ENCODE results near the gene ZDHHC12.

ZDHHC12 gene

GRCh38 chr9:128690684-128691034 is 33.3 kb downstream of the ZDHHC12 start:
- Histone ChIP-seq H2BK12ac (ENCODE audit: low read length) (no peak overlapping the region), H2AFZ (ENCODE audit: insufficient read depth, low read length, poor library complexity) (no peak overlapping the region), H2BK5ac (ENCODE audit: low read depth, low read length, poor library complexity) (no peak overlapping the region), H3K4ac (ENCODE audit: low read depth, low read length) (peak overlapping the region; percentile 98), H3K9ac (ENCODE audit: low read length) (peak overlapping the region; percentile 94), H2AK5ac (ENCODE audit: low read length) (no peak overlapping the region), H3K4me2 (ENCODE audit: low read length) (peak overlapping the region; percentile 71), H3K27me3 (ENCODE audit: insufficient read depth, low read length) (no peaks in the 10 kb centered on the region), H3K4me3 (ENCODE audit: low read depth, low read length) (peak overlapping the region; percentile 97), H4K8ac (ENCODE audit: low read depth, low read length) (no peak overlapping the region), H3K27ac (ENCODE audit: low read depth, low read length) (no peak overlapping the region), H4K12ac (ENCODE audit: low read depth, low read length) (no peak overlapping the region), H3K23ac (ENCODE audit: low read length) (no peak overlapping the region), H3K79me1 (ENCODE audit: low read length) (peaks cover 14% of the 10 kb centered on the region), H4K91ac (ENCODE audit: low read depth, low read length) (no peak overlapping the region), H3K14ac (ENCODE audit: low read length) (peak overlapping the region; percentile 57), H3K4me1 (ENCODE audit: control insufficient read depth in 1 of 2, insufficient read depth in 2 of 2, low read length in 2 of 2) (peaks cover 2 to 3% of the 10 kb centered on the region in 2 experiments), H3K36me3 (ENCODE audit: control insufficient read depth in 1 of 2, insufficient read depth in 2 of 2, low read length in 2 of 2) (peaks cover 7 to 21% of the 10 kb centered on the region in 2 experiments), H2BK120ac (ENCODE audit: insufficient read depth, low read length, poor library complexity) (no peak overlapping the region), H3K9me3 (ENCODE audit: insufficient read depth, low read depth, low read length) (no peaks in the 10 kb centered on the region), H3K18ac (ENCODE audit: low read length) (no peak overlapping the region), H3K79me2 (ENCODE audit: control insufficient read depth, insufficient read depth, low read length, poor library complexity) (peaks cover 15% of the 10 kb centered on the region)
- no peak for DNase-seq
- no CpG with 5 or more reads among the region's 5 CpGs for WGBS (ENCODE audit: extremely low coverage, insufficient coverage, insufficient read length)

- peaks cover 7 to 21% of the 10 kb centered on the region in 2 experiments for H3K36me3 ChIP-seq (ENCODE audit: control insufficient read depth in 1 of 2, insufficient read depth in 2 of 2, low read length in 2 of 2)
- H4K8ac ChIP-seq (ENCODE audit: low read depth, low read length): peak overlapping the region; percentile 5
- peaks cover 6 to 7% of the 10 kb centered on the region in 2 experiments for H3K4me1 ChIP-seq (ENCODE audit: control insufficient read depth in 1 of 2, insufficient read depth in 2 of 2, low read length in 2 of 2)
- no peak overlapping the region for H4K12ac ChIP-seq (ENCODE audit: low read depth, low read length)
- H2BK12ac ChIP-seq (ENCODE audit: low read length): no peak overlapping the region
- H3K4me3 ChIP-seq (ENCODE audit: low read depth, low read length): peak overlapping the region; percentile 97
- peaks cover 14% of the 10 kb centered on the region for H3K79me1 ChIP-seq (ENCODE audit: low read length)
- H2AK5ac ChIP-seq (ENCODE audit: low read length): peak overlapping the region; percentile 86
- H3K18ac ChIP-seq (ENCODE audit: low read length): peak overlapping the region; percentile 49
- peak overlapping the region; percentile 42 for H2BK5ac ChIP-seq (ENCODE audit: low read depth, low read length, poor library complexity)
- H3K9me3 ChIP-seq (ENCODE audit: insufficient read depth, low read depth, low read length): no peaks in the 10 kb centered on the region
- H2AFZ ChIP-seq (ENCODE audit: insufficient read depth, low read length, poor library complexity): no peak overlapping the region
- H3K27me3 ChIP-seq (ENCODE audit: insufficient read depth, low read length): no peaks in the 10 kb centered on the region
- H4K91ac ChIP-seq (ENCODE audit: low read depth, low read length): peak overlapping the region; percentile 92
- H3K4me2 ChIP-seq (ENCODE audit: low read length): peak overlapping the region; percentile 71
- H3K27ac ChIP-seq (ENCODE audit: low read depth, low read length): peak overlapping the region; percentile 99
- no peak overlapping the region for H3K23ac ChIP-seq (ENCODE audit: low read length)
- peak overlapping the region; percentile 94 for H3K9ac ChIP-seq (ENCODE audit: low read length)
- peaks cover 18% of the 10 kb centered on the region for H3K79me2 ChIP-seq (ENCODE audit: control insufficient read depth, insufficient read depth, low read length, poor library complexity)
- peak overlapping the region; percentile 57 for H3K14ac ChIP-seq (ENCODE audit: low read length)
- peak overlapping the region; percentile 98 for H3K4ac ChIP-seq (ENCODE audit: low read depth, low read length)
- DNase-seq: peak in 1 of 2 donors; percentile 26
- H2BK120ac ChIP-seq (ENCODE audit: insufficient read depth, low read length, poor library complexity): peak overlapping the region; percentile 52
- no CpG with 5 or more reads among the region's 83 CpGs for WGBS (ENCODE audit: extremely low coverage, insufficient coverage, insufficient read length)
These were observed 33.9 kb downstream of the ZDHHC12 start for GRCh38 chr9:128689820-128690683.

GRCh38 chr9:128689293-128689774 is 34.6 kb downstream of the ZDHHC12 start:
- Histone ChIP-seq H2BK5ac (ENCODE audit: low read depth, low read length, poor library complexity) (peak overlapping the region; percentile 94), H3K4ac (ENCODE audit: low read depth, low read length) (peak overlapping the region; percentile 84), H4K91ac (ENCODE audit: low read depth, low read length) (peak overlapping the region; percentile 92), H3K79me2 (ENCODE audit: control insufficient read depth, insufficient read depth, low read length, poor library complexity) (peaks cover 21% of the 10 kb centered on the region), H3K23ac (ENCODE audit: low read length) (no peak overlapping the region), H2BK12ac (ENCODE audit: low read length) (no peak overlapping the region), H3K4me3 (ENCODE audit: low read depth, low read length) (peak overlapping the region; percentile 97), H3K36me3 (ENCODE audit: control insufficient read depth in 1 of 2, insufficient read depth in 2 of 2, low read length in 2 of 2) (peaks cover 6 to 19% of the 10 kb centered on the region in 2 experiments), H3K18ac (ENCODE audit: low read length) (peak overlapping the region; percentile 80), H3K79me1 (ENCODE audit: low read length) (peaks cover 18% of the 10 kb centered on the region), H2BK120ac (ENCODE audit: insufficient read depth, low read length, poor library complexity) (peak overlapping the region; percentile 79), H3K9me3 (ENCODE audit: insufficient read depth, low read depth, low read length) (no peaks in the 10 kb centered on the region), H3K4me1 (ENCODE audit: control insufficient read depth in 1 of 2, insufficient read depth in 2 of 2, low read length in 2 of 2) (peaks cover 6 to 12% of the 10 kb centered on the region in 2 experiments), H2AFZ (ENCODE audit: insufficient read depth, low read length, poor library complexity) (no peak overlapping the region), H4K8ac (ENCODE audit: low read depth, low read length) (peak overlapping the region; percentile 71), H3K9ac (ENCODE audit: low read length) (peak overlapping the region; percentile 95), H3K27ac (ENCODE audit: low read depth, low read length) (peak overlapping the region; percentile 99), H3K14ac (ENCODE audit: low read length) (peak overlapping the region; percentile 86), H3K27me3 (ENCODE audit: insufficient read depth, low read length) (no peaks in the 10 kb centered on the region), H2AK5ac (ENCODE audit: low read length) (no peak overlapping the region), H3K4me2 (ENCODE audit: low read length) (no peak overlapping the region), H4K12ac (ENCODE audit: low read depth, low read length) (no peak overlapping the region)
- no CpG with 5 or more reads among the region's 80 CpGs for WGBS (ENCODE audit: extremely low coverage, insufficient coverage, insufficient read length)
- DNase-seq: peak in 1 of 2 donors; percentile 63

- Histone ChIP-seq H3K36me3 (ENCODE audit: control insufficient read depth in 1 of 2, insufficient read depth in 2 of 2, low read length in 2 of 2) (peaks cover 5 to 17% of the 10 kb centered on the region in 2 experiments), H3K27me3 (ENCODE audit: insufficient read depth, low read length) (no peaks in the 10 kb centered on the region), H4K12ac (ENCODE audit: low read depth, low read length) (peak within 1 kb of the TSS; percentile 29), H3K79me2 (ENCODE audit: control insufficient read depth, insufficient read depth, low read length, poor library complexity) (peaks cover 23% of the 10 kb centered on the region), H3K27ac (ENCODE audit: low read depth, low read length) (peak within 1 kb of the TSS; percentile 99), H3K4me1 (ENCODE audit: control insufficient read depth in 1 of 2, insufficient read depth in 2 of 2, low read length in 2 of 2) (peaks cover 6 to 12% of the 10 kb centered on the region in 2 experiments), H3K9ac (ENCODE audit: low read length) (peak within 1 kb of the TSS; percentile 95), H3K4me2 (ENCODE audit: low read length) (peak within 1 kb of the TSS; percentile 71), H3K4ac (ENCODE audit: low read depth, low read length) (peak within 1 kb of the TSS; percentile 98), H2AK5ac (ENCODE audit: low read length) (no peak within 1 kb of the TSS), H4K91ac (ENCODE audit: low read depth, low read length) (peak within 1 kb of the TSS; percentile 92), H3K18ac (ENCODE audit: low read length) (peak within 1 kb of the TSS; percentile 80), H3K4me3 (ENCODE audit: low read depth, low read length) (peak within 1 kb of the TSS; percentile 97), H2BK5ac (ENCODE audit: low read depth, low read length, poor library complexity) (peak within 1 kb of the TSS; percentile 94), H4K8ac (ENCODE audit: low read depth, low read length) (peak within 1 kb of the TSS; percentile 83), H3K23ac (ENCODE audit: low read length) (no peak within 1 kb of the TSS), H3K9me3 (ENCODE audit: insufficient read depth, low read depth, low read length) (no peaks in the 10 kb centered on the region), H2BK12ac (ENCODE audit: low read length) (no peak within 1 kb of the TSS), H2AFZ (ENCODE audit: insufficient read depth, low read length, poor library complexity) (peak within 1 kb of the TSS; percentile 42), H3K14ac (ENCODE audit: low read length) (peak within 1 kb of the TSS; percentile 86), H2BK120ac (ENCODE audit: insufficient read depth, low read length, poor library complexity) (peak within 1 kb of the TSS; percentile 79), H3K79me1 (ENCODE audit: low read length) (peaks cover 24% of the 10 kb centered on the region)
- DNase-seq: peak; percentile 89 to 97
- no CpG with 5 or more reads among the region's 93 CpGs for WGBS (ENCODE audit: extremely low coverage, insufficient coverage, insufficient read length)
These were observed 35.2 kb downstream of the ZDHHC12 start, which contains the start of gene SET for GRCh38 chr9:128688501-128689292. Gene SET (plus strand): TSS chr9:128689222. CDS start chr9:128689583, 361 bp downstream.

Data from trophoblast cell (in vitro differentiated cells and primary cell).